A549 (cell line): ENCODE results near the gene NDUFS8.
"Not testable (repeated sequence)": the region's sequence is repeated elsewhere in the genome, so short reads cannot be mapped to it uniquely, and the experiment has no call there.

Experiments used
- CTCF ChIP-seq: fragments of >200 bp; sonication (Bioruptor Twin); formaldehyde crosslinking; IDR thresholded peaks from 3 replicates; pipeline ENCODE4 v1.5.1; 2016
- MAX ChIP-seq: IDR thresholded peaks from 2 replicates; pipeline ENCODE4 v1.6.1; 2012
- POLR2A ChIP-seq: IDR thresholded peaks from 2 replicates; pipeline ENCODE4 v1.6.1; 2012; ENCODE audit warnings: mild to moderate bottlenecking, low read length

GRCh38 chr11:67985302-67985701 is 45.2 kb upstream of the NDUFS8 start:
- not testable (repeated sequence) for TF ChIP-seq MAX, POLR2A, CTCF
